ENCODE results near the gene LITAF.
"Not testable (repeated sequence)": the region's sequence is repeated elsewhere in the genome, so short reads cannot be mapped to it uniquely, and the experiment has no call there.

LITAF gene

DNA sequence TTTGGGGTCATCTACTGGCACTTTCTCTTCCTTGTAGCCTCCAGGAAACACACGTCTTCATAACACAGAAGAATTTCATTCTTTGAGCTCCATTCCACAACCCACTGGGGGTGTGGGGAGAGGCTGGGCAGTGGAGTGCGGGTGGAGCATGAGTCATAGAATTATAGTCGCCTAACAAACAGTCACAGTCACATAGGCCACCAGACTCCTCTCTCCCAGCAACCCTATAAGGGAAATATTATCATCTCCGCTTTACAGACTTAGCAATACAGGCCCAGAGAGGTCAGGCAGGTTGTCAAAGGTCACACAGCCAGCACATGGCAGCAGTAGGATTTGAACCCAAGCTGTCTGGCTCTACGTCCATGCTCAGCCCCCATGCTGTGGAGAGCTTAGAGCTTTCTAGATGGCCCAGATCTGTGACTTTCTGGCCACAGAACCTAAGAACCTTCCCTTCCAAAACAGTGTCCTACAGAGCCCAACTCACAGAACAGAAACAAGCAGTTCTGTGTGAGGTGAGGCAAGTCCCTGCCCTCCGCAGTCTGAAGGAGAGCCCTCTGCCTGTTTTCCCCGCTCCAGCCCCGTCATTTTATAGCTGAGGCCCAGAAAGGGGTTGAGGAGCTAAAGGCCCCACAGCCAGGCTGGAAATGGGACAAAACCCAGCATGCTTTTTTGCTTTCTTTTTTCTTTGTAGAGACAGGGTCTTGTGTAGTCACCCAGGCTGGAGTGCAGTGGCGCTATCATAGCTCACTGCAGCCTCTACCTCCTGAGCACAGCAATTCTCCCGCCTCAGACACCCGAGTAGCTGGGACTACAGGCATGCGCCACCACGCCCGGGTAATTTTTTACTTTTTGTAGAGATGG, 10.7 kb upstream of the LITAF start:
- no peak for DNase-seq

DNA sequence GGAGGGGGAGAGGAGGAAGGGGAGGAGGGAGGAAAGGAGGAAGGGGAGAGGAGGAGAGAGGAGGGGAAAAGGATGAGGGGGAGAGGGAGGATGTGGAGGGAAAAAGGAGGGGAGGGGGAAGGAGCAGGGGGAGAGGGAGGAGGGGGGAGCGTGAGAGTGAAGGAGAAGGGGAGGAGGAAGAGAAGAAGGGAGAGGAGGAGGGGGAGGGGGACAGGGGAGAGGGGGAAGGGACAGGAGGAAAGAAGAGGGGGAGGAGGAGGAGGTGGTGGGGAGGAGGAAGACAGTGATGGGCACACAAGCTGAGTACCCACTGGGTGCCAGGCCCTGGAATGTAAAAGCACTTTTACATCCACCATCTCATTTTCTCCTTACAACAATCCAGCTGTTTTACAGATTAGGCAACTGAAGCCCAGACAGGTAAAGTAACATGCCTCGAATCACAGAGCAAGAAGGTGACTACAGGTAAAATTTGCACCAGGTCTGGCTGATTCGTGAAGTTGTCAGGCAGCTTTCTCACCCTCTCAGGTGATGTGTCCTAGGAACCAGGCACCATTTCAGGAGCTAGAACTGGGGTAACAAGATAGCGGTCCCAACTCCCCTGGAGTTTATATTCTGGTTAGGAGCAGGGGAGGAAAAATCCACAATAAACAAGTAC, 10.0 kb upstream of the LITAF start:
- DNase-seq: no peak

DNA sequence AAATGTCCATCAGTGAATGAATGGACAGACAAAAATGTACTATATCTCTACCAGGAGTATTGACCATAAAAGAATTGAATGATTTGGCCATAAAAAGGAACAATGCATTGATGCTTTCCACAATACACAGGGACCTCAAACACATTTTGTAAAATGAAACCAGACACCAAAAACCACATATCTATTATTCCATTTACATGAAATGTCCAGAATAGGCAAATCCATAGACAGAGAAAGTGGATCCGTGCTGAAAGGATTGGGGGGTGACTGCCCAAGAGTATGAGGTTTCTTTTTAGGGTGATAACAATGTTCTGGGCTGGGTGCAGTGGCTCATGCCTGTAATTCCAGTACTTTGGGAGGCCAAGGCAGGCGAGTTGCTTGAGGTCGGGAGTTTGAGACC, 6.9 kb upstream of the LITAF start:
- no peak for DNase-seq

DNA sequence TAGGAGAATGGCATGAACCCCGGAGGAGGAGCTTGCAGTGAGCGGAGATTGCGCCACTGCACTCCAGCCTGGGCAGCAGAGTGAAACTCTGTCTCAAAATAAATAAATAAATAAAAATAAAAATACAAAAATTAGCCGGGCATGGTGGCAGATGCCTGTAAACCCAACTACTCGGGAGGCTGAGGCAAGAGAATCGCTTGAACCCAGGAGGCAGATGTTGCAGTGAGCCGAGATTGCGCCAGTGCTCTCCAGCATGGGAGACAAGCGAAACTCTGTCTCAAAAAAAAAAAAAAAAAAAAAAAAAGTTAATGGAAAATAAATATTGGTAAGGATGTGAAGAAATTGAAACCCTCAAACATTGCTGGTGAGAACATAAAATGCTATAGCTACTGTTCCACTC, 6.4 kb upstream of the LITAF start:
- not testable (repeated sequence) for DNase-seq

DNA sequence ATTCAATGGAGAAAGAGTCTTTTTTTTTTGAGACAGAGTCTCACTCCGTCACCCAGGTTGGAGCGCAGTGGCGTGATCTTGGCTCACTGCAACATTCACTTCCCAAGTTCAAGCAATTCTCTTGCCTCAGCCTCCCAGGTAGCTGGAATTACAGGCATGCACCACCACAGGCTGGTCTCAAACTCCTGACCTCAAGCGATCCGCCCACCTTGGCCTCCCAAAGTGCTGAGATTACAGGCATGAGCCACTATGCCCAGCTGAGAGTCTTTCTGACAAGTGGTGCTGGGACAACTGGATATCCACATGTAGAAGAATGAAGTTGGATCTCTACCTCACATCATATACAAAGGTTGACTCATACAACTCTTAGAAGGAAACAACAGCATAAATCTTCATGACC, 4.9 kb upstream of the LITAF start:
- not testable (repeated sequence) for DNase-seq

DNA sequence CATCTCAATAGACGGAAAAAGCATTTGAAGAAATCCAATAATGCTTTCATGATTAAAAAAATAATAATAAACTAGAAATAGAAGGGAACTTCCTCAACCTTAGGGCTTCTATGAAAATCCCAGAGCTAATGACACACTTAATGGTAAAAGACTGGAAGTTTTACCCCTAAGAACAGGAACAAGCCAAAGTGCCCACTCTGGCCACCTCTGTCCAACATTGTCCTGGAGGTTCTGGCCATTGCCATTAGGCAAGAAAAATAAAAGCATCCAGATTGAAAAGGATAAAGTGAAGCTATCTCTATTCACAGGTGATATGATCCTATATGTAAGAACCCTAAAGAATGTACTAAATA, 2.5 kb upstream of the LITAF start:
- no peak for DNase-seq

DNA sequence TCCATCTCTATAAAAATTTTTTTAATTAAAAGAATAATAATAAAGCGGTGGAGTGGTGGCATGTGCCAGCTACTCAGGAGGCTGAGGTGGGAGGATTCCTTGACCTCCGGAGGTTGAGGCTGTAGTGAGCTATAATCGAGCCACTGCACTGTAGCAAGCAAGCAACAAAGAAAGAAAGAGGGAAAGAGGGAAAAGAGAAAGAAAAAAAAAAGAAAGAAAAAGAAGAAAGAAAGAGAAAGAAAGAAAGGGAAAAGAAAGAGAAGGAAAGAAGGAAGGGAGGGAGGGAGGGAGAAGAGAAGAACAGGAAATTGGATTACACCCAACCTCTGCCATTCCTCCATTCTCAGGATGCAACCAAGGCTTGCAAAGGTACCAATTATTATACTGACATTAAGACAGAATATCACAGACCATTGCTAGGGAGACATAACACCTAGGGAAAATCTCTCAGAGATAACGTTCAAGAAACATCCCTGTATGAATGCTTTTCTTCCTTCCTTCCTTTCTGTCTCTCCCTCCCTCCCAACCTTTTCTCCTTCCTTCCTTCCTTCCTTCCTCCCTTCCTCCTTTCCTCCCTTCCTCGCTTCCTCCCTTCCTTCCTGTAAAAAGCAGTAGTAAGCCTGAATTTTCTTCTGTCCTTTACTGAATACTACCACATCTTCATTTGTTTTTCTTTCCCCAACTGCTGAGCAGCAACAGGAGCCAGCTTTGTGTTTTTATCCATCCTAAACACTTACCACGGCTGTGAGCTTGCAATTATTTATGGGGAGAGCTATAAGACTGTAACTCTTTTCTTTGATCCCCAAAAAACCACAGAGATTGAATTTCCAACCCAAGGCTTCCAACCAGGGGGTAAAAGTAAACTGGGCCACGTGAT, 1.8 kb upstream of the LITAF start:
- DNase-seq: no peak

DNA sequence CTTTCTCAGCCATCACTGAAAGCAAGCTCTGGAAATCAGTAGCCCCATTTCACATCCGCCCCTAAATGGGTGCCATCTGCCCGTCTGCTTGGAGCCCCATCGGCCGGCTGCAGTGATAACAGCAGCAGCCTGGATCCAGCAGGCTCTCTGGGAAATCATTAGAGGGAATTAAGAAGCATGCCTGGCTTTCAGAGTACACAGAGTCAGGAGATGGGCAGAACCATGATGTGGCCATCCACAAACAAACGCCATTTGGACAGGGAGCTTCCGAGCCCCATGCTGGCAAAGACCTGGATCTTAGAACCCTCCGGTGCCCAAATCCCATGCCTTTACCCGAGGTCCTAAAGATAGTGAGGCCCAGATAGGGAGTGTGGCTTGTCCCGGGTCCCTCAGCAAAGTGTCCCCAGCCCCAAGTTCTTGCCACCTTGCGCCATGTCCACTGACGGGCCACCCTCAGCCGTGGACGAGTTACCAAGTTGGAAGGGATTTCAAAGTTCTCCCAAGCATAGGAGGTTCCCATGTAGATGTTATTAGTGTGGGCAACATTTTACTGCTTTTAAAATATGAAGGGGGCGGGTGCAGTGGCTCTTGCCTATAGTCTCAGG, 1.0 kb upstream of the LITAF start:
- DNase-seq: no peak

DNA sequence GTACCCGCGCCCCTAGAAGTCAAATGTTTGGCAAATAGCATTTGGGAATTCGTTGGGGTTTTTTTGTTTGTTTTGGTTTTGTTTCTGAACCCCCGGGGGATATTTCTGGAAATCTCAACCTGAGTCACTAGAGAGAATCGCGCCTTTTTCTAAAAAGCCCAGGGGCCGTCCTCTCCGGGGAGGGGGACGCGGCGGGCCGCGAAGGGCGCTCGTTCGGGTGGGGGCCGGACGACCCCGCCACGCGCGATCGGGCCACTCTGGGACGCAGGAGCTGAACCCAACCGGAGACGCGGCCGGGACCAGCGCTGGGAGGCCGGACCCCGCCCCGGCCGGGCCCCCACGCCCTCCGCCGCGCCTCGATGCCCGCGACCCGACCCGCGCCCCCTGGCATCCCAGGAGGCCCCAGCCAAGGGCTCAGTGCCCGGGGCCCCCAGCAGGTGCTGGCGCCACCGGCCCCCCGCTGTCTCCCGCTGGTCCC, 302 bp downstream of the LITAF start:
- DNase-seq: no peak

DNA sequence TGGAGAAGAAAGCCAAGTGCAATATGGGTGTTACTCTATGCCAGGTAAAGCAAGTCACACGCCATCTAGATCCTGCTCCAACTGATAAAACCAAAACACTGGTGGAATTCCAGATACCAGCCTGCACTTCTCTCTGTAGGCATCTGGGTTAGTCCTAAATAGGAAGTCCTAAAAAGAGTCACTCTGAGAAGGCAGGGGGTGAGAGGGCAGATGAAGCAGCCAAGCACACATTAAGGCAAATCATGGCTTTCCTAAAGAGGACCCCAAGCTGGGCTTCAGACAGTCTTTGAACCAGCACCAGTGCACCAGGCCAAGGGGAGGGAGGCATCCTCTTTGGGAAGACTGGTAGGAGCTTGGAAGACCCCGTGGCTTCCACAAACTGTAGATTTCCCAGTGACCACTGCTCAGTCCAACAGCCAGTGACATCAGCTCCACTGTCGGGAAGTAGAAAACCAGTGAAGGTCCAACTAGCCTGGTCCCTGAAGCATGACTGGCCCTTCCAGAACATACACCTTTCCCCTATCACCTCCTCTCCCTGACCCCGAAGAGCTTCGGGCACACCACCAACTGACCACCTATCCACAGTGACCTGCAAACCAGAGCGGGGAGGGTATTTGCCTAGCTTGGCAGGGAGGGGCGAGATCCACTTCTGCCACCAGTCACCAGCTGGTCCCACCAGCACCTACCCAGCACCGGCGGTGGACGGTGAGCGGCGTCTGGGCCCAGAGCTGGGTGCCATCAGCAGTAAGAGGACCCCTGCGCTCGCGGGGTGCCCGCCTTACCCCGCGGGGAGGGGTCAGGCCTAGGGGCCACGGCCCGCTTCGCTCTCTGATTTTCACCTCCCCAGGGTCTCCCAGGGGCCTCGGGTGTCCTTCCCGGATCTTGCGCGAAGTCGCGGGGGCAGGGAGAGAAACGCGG, 1.0 kb downstream of the LITAF start:
- DNase-seq: peak; percentile 27

DNA sequence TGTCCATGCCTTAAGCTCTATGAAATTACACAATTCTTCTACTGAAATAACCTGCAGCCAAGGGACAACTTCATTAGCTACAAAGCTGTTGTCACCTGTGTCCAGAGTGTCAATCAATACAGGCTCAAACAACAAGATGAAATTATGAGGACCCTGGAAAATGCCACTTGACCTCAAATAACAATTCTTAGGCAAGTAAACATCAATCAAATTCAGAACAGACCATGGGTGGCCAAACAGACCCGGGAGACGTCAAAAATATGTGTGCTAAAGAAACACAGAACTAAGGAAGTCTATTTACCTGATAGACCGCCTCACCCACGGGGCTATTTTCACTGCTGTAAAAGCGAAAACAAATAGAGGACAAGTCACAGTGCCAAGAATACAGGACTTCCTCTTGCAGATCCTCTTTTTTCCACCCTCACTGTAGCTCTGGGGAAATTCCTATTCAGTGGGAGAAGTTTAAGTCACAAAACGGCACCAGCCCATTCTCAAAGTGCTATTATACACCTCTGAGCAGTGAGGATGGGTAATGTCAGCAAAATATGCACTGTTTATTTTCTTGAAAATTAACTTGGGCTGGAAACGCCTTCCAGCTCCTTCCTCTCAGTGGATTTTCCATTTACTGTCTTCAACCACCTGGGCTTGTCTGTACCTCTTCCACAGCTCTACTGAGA, 2.7 kb downstream of the LITAF start:
- DNase-seq: no peak

DNA sequence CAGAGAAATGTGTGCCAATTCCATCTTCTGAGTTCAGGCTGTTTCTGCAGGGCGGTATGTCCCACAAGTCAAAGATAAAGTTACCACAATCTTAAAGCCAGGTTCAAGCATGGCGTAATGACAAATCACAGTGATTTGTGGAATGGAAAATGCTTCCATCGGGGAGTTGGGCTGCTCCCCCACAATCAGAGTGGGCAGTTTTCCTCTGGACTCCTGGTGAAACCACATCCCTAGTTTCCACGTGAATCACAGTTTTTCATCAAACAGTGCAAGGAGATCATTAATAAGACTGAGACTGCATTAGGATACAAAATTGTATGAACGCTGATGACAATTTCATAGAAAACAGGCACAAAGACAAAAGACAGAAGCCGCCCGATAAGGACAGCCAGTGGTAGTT, 3.6 kb downstream of the LITAF start:
- DNase-seq: no peak

DNA sequence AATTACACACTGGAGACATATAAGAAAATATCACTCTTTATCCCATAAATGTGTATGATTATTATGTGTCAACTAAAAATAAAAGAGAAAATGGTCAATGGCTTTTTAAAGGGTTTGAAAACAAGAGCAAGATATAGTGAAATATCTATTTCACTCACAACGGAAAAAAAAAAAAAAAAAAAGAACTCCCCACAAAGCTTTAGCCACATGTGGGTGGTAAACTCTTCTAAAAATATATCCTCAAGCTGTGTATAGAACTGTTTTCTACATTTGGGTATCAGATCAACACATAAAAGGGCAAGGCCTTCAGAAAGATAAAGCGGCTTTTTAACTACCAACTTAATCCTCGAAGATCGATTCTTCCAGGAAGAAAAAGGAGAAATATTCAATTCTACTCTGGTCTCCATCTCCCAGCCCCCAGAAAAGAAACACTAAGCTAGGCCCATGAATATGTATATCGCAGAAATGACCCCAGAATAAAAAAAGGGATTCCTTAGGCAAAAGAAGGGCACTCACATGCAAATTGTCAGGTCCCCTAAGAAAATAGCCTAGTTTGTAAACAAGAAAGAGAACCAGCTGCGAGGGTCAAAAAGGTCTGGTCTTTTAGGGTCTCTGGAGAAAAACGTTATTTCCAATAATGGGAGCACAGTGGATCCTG, 4.4 kb downstream of the LITAF start:
- no peak for DNase-seq

DNA sequence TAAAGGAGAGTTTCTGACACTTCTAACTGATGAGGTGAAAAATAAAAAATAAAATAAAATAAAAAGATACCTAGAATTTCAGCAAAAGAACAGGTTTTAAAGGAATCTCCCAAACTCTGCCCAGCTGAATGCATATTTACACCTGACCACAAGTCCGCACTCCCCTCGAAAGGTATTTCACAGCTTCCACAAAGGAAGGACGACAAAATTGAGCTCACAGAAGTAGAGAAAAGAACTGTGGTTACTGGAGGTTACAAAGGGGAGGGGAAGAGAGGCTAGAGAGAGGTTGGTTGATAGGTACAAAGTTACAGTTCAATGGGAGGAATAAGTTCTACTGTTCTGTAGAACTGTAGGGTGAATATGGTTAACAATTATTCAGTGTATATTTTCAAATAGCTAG, 5.0 kb downstream of the LITAF start:
- DNase-seq: no peak

DNA sequence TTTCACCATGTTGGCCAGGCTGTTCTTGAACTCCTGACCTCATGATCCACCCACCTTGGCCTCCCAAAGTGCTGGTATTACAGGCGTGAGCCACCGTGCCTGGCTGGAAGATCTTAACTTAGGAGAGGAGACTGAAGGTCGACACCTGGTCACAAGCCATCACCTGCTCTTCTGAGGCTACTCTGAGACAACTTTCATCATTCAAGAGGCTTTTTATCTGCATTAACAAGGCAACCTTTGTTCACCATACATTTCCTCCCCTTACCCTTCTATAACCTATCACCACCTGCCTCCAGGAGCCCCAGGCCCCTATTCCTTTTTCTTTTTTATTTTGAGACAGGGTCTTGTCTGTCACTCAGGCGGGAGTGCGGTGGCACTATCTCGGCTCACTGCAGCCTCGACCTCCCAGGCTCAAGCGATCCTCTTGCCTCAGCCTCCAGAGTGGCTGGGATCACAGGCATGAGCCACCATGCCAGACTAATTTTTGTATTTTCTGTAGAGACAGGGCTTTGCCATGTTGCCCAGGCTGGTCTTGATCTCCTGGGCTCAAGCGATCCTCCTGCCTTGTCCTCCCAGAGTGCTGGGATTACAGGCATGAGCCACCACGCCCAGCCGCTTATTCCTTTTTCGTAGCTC, 6.2 kb downstream of the LITAF start:
- DNase-seq: no peak

DNA sequence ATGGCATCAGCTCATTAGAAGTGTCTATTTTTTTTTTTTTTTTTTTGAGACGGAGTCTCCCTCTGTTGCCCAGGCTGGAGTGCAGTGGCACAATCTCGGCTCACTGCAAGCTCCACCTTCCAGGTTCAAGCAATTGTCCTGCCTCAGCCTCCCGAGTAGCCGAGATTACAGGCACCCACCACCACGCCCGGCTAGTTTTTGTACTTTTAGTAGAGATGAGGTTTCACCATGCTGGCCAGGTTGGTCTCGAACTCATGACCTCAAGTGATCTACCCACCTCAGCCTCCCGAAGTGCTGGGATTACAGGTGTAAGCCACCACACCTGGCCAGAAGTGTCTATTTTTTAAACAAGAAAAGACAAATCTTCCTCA, 9.4 kb downstream of the LITAF start:
- not testable (repeated sequence) for DNase-seq

DNA sequence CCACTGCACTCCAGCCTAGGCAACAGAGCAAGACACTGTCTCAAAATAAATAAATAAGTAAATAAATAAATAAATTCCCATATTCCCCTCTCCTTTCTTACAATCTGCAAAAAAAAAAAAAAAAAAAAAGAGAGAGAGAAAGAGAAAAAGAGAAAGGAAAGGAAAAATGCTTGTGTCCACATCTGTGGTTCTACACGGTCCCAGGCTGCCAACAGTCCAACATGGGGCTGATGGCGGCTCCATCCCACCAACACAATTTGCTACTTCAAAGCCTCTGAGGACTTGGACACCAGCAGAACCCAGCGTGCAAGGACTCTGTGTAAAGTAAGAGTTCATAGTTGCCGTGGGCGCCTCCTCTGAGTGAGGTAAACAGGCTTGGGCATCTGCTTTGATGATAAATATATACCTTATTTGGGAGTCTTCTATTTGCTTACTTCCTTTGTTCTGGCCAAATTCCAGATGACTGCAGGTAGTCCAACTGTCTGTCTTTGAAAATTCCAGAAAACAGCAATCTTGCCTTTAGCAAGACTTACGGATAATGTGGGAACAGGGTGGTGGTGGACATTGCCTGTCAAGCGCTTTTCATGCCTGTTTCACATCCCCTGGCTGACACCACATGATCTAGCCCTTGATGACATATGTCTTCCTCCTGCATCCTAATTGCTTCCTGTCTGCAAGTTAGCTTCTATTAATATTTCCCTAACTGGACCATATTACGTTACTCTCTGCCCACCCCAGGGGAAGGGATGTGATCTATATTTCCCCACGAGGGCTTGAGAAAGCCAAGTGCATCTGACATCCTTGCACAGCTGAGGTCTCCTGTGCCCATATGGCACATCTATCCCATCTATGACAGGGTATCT, 10.1 kb downstream of the LITAF start:
- DNase-seq: no peak

DNA sequence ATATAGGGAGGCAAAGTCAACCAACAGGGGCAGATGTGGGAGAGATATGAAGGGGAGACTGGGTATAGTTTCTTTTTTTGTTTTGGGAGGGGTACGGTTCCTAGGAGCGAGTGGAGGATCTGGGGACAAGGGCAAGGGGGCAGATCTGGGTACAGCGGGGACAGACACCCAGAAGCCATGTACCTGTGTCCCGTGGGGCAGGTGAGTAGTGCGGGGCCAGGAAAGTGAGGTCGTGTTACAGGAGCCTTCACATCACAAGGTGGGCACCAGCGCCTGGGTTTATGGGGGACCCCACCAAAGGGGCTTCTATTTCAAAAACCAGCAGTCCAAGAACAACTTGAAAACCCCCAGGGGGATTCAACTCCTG, 11.5 kb downstream of the LITAF start:
- no peak for DNase-seq

DNA sequence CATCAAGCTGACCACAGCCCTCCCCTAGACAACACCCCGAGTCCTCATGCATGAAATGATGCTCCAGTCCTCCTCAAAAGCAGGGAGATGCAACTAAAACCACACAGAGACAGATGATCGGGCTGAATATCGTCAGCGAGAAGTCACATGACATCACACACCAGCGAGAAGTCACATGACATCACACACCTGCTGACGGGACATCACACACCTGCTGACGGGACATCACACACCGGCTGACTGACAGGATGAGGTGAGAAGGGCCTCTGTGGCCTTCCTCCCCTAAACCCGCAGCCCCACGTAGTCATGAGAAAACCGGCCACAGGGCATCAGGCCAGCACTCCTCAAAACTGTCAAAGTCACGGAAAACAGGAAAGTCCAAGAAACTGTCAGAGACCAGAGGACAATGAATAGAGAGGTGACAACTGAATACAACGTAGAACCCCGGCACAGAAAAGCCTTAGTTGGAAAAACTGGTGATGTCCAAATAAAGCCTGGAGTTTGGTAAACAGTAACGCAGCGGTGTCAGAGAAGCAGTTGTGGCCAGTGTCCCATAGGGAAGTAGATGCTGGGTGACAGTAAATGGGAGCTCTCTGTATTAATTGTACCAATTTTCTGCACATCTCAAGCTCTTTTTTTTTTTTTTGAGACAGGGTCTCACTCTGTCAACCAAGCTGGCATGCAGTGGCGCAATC, 14.3 kb downstream of the LITAF start:
- DNase-seq: peak; percentile 63
